ENCODE data around the gene IGDCC3. TPM values are rescaled to one million over a fixed set of nuclear protein-coding genes. Genes with fewer than 3 reads are reported as not detected.
A peak's percentile ranks its signal among the peaks of the same experiment; 100 is the strongest.

Gene IGDCC3
- total RNA-seq, 1 donor from 2014 or later, result 342 TPM

- Mint-ChIP-seq H3K9me3 (ENCODE audit: unreplicated experiment) (peaks cover 29% of the 10 kb centered on the region), H3K27me3 (ENCODE audit: unreplicated experiment) (peaks cover 28% of the 10 kb centered on the region), H3K36me3 (ENCODE audit: unreplicated experiment) (no peaks in the 10 kb centered on the region), H3K27ac (ENCODE audit: unreplicated experiment) (peak overlapping the region; percentile 98), H3K4me1 (ENCODE audit: low read depth, unreplicated experiment) (peaks cover 58% of the 10 kb centered on the region), H3K4me3 (ENCODE audit: unreplicated experiment) (peak overlapping the region; percentile 69)
- DNase-seq, result peak; percentile 43
- TF ChIP-seq, protein P1, sequence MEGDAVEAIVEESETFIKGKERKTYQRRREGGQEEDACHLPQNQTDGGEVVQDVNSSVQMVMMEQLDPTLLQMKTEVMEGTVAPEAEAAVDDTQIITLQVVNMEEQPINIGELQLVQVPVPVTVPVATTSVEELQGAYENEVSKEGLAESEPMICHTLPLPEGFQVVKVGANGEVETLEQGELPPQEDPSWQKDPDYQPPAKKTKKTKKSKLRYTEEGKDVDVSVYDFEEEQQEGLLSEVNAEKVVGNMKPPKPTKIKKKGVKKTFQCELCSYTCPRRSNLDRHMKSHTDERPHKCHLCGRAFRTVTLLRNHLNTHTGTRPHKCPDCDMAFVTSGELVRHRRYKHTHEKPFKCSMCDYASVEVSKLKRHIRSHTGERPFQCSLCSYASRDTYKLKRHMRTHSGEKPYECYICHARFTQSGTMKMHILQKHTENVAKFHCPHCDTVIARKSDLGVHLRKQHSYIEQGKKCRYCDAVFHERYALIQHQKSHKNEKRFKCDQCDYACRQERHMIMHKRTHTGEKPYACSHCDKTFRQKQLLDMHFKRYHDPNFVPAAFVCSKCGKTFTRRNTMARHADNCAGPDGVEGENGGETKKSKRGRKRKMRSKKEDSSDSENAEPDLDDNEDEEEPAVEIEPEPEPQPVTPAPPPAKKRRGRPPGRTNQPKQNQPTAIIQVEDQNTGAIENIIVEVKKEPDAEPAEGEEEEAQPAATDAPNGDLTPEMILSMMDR (IDR thresholded peaks at IDR 0.05; ENCODE audit: partially characterized antibody, unreplicated experiment), result no peak
These were observed 39.1 kb upstream of the IGDCC3 start for GRCh38 chr15:65416845-65417416.

GRCh38 chr15:65414841-65415621 is 37.2 kb upstream of the IGDCC3 start:
- no peaks in the 10 kb centered on the region for H3K36me3 Mint-ChIP-seq (ENCODE audit: unreplicated experiment)
- peaks cover 24% of the 10 kb centered on the region for H3K9me3 Mint-ChIP-seq (ENCODE audit: unreplicated experiment)
- peak; percentile 88 for DNase-seq
- TF ChIP-seq, protein P1 (IDR thresholded peaks at IDR 0.05; ENCODE audit: partially characterized antibody, unreplicated experiment), result no peak
- H3K27ac Mint-ChIP-seq (ENCODE audit: unreplicated experiment), result peak overlapping the region; percentile 98
- peaks cover 23% of the 10 kb centered on the region for H3K27me3 Mint-ChIP-seq (ENCODE audit: unreplicated experiment)
- peak overlapping the region; percentile 81 for H3K4me3 Mint-ChIP-seq (ENCODE audit: unreplicated experiment)
- H3K4me1 Mint-ChIP-seq (ENCODE audit: low read depth, unreplicated experiment), result peaks cover 63% of the 10 kb centered on the region

DNA sequence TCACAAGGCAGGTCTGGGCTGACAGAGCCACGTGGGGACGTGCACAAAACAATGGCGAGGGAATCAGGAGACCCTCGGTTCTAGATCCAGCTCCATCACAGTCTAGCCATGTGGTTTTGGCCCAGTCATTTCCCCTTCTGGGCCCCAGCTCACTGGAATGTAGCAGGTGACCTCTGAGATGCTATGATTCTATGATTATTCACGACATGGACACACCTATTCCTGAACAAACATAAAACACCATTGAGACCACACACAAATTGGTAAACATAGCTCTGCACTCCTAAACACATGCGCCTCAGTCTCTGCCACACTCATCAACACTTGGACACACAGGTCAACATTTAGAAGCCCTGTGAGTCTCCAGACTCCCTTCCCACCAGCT is 36.0 kb upstream of the IGDCC3 start:
- TF ChIP-seq, protein P1 (IDR thresholded peaks at IDR 0.05; ENCODE audit: partially characterized antibody, unreplicated experiment), result no peak
- no peak for DNase-seq
- H3K9me3 Mint-ChIP-seq (ENCODE audit: unreplicated experiment), result peaks cover 24% of the 10 kb centered on the region
- H3K27ac Mint-ChIP-seq (ENCODE audit: unreplicated experiment), result peak overlapping the region; percentile 98
- no peak overlapping the region for H3K4me3 Mint-ChIP-seq (ENCODE audit: unreplicated experiment)
- H3K27me3 Mint-ChIP-seq (ENCODE audit: unreplicated experiment), result peaks cover 24% of the 10 kb centered on the region
- peaks cover 52% of the 10 kb centered on the region for H3K4me1 Mint-ChIP-seq (ENCODE audit: low read depth, unreplicated experiment)
- H3K36me3 Mint-ChIP-seq (ENCODE audit: unreplicated experiment), result no peaks in the 10 kb centered on the region

DNA sequence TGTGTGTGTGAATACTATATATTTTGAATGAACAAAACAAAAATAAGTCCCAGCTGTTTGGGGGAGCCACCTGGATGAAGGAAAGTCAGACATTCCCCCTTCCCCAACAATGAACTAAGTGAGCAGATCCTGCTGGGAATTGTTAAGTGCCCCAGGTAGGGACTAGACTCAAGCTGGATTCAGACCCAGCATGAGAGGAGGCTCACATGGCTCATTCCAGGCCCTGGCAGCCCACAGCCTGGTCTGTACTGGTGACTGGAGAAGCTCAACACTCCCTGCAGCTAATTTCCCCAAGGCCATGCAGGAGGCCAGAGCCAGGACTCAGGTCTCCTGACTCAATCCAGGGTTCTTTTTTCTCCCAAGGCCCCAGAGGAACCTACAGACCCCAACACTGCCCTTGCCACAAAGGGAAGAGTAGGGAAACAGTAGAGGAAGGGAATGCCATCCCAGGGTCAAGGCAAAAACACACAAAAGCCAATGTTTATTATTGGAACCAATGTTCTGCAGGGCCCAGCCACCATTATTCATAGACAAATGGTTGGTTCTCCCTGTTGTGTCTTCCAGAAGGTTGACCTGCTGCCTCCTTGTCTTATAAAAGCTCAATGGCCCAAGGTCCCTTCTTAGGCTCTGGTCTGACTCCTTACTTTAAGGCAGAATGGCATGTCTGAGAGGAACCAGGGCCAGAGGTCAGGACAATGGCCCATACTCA is 35.4 kb upstream of the IGDCC3 start:
- H3K4me3 Mint-ChIP-seq (ENCODE audit: unreplicated experiment), result no peak overlapping the region
- peaks cover 24% of the 10 kb centered on the region for H3K9me3 Mint-ChIP-seq (ENCODE audit: unreplicated experiment)
- TF ChIP-seq, protein P1 (IDR thresholded peaks at IDR 0.05; ENCODE audit: partially characterized antibody, unreplicated experiment), result no peak
- peak overlapping the region; percentile 98 for H3K27ac Mint-ChIP-seq (ENCODE audit: unreplicated experiment)
- peaks cover 24% of the 10 kb centered on the region for H3K27me3 Mint-ChIP-seq (ENCODE audit: unreplicated experiment)
- no peak for DNase-seq
- H3K4me1 Mint-ChIP-seq (ENCODE audit: low read depth, unreplicated experiment), result peaks cover 52% of the 10 kb centered on the region
- H3K36me3 Mint-ChIP-seq (ENCODE audit: unreplicated experiment), result no peaks in the 10 kb centered on the region

Measured in glutamatergic neuron (in vitro differentiated cells).